ENCODE data around the gene RNF8. TPM values are rescaled to one million over a fixed set of nuclear protein-coding genes. Genes with fewer than 3 reads are reported as not detected.

The RNF8 gene
- total RNA-seq, 4 donors from 2014 or later, result 8.9 to 19.0 (median 13.5) TPM

DNA sequence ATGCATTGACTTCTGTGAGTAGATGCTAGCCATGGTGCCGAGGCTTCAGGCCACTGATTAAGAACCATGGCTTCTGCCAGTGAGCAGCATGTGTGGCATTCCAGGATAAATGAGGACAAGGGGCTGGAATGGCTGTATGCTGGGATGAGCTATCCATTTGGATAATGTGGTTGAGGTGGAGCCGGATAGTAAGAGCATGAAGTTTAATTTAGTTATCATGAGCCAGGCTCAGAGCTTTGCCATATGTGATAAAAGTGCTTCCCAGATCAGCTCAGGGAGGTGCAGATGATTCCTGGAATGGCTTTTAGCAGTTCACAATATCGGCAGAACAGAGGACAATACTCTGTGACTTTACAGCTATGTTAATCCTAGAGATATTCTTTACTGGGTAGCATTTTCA lies 34.6 kb upstream of the RNF8 start:
- H3K4me1 ChIP-seq, result peaks cover 0 to 13% (median 1%) of the 10 kb centered on the region in 4 donors
- no peak for DNase-seq
- no peaks in the 10 kb centered on the region for H3K27me3 ChIP-seq
- no peaks in the 10 kb centered on the region for H3K9me3 ChIP-seq
- TF ChIP-seq, protein P1, sequence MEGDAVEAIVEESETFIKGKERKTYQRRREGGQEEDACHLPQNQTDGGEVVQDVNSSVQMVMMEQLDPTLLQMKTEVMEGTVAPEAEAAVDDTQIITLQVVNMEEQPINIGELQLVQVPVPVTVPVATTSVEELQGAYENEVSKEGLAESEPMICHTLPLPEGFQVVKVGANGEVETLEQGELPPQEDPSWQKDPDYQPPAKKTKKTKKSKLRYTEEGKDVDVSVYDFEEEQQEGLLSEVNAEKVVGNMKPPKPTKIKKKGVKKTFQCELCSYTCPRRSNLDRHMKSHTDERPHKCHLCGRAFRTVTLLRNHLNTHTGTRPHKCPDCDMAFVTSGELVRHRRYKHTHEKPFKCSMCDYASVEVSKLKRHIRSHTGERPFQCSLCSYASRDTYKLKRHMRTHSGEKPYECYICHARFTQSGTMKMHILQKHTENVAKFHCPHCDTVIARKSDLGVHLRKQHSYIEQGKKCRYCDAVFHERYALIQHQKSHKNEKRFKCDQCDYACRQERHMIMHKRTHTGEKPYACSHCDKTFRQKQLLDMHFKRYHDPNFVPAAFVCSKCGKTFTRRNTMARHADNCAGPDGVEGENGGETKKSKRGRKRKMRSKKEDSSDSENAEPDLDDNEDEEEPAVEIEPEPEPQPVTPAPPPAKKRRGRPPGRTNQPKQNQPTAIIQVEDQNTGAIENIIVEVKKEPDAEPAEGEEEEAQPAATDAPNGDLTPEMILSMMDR (IDR thresholded peaks at IDR 0.05), result no peak
- TF ChIP-seq POLR2A (IDR thresholded peaks at IDR 0.05), result no peak
- H3K27ac ChIP-seq, result no peak overlapping the region
- no peak overlapping the region for H3K4me3 ChIP-seq
- H3K36me3 ChIP-seq, result peaks cover 0 to 80% (median 0%) of the 10 kb centered on the region in 3 donors

DNA sequence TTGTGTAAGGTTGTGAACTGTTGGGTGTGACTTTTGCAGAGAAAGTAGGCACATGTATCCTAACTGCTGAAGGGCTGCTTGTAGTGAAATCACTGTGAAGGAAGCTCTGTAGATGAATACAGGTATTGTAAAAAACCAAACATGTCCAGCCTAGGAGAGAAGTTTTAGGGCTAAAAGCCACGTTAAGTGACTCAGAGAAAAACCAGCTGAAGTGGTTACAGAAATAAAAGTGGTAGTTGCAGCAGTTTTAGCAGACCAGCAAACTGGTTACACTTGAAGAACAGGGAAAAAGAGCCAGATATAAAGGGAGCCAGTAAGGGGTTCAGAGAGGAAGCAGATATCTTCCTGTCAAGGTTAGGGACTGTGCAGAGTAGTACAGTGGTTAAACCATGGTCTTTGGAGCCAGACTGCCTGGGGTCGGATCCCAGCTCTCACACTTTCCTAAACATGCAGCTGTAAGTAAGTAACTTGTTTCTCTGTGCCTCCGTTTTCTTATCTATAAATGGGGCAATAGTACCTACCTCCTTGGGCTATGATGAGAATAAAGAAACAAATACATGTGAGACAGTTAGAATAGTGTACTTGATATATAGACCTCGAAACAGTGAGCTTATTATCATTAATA lies 33.8 kb upstream of the RNF8 start:
- peaks cover 0 to 16% (median 3%) of the 10 kb centered on the region in 4 donors for H3K4me1 ChIP-seq
- DNase-seq, result no peak
- H3K4me3 ChIP-seq, result no peak overlapping the region
- peaks cover 0 to 72% (median 0%) of the 10 kb centered on the region in 3 donors for H3K36me3 ChIP-seq
- no peaks in the 10 kb centered on the region for H3K9me3 ChIP-seq
- H3K27ac ChIP-seq, result no peak overlapping the region
- TF ChIP-seq, protein P1 (IDR thresholded peaks at IDR 0.05), result no peak
- TF ChIP-seq POLR2A (IDR thresholded peaks at IDR 0.05), result no peak
- no peaks in the 10 kb centered on the region for H3K27me3 ChIP-seq

DNA sequence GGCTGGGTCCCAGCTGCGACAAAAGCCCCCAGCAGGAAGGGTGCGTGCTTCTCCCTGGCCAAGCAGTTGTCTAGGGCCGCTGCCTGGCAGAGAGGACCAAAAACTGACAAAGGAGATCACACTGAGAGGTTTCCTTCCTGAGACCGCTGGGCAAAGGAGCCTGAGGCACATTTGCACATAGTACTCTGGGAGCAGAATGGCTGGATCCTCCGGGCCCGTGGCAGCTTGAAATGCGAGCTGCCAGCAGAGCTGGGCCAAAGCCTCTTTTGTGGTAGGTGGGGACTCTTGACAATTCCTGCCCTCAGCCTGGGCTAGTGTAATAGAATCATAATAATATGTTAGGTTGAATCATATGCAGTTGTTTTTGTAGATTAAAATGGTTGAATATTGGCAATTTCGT lies 33.1 kb upstream of the RNF8 start:
- Histone ChIP-seq H3K36me3 (peaks cover 0 to 66% (median 0%) of the 10 kb centered on the region in 3 donors), H3K4me3 (no peak overlapping the region), H3K4me1 (peaks cover 0 to 19% (median 3%) of the 10 kb centered on the region in 4 donors), H3K9me3 (no peaks in the 10 kb centered on the region), H3K27ac (no peak overlapping the region), H3K27me3 (no peaks in the 10 kb centered on the region)
- no peak for TF ChIP-seq POLR2A (IDR thresholded peaks at IDR 0.05)
- TF ChIP-seq, protein P1 (IDR thresholded peaks at IDR 0.05), result no peak
- DNase-seq, result no peak

DNA sequence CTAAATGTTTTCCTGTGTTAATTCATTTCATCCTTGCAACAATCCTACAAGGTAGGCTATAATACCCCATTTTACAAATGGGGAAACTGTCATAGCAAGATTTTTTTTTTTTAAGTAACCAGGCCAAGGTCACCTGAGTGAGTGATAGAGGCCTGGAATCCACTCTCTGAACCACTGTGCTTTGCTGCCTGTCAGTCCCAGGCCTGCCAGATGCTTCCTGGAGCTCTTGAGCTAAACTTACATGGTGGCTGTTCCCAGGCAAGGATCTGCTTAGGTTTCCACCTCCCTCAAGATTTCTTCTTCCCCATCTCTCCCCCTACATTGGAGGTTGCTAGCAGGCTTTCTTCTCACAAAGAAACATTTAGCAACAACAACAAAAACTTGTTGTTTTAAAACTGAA lies 32.7 kb upstream of the RNF8 start:
- no peaks in the 10 kb centered on the region for H3K9me3 ChIP-seq
- peaks cover 0 to 61% (median 0%) of the 10 kb centered on the region in 3 donors for H3K36me3 ChIP-seq
- H3K4me1 ChIP-seq, result peaks cover 0 to 19% (median 3%) of the 10 kb centered on the region in 4 donors
- peak overlapping the region in 1 of 4 donors; percentile 31 for H3K27ac ChIP-seq
- TF ChIP-seq POLR2A (IDR thresholded peaks at IDR 0.05), result no peak
- TF ChIP-seq, protein P1 (IDR thresholded peaks at IDR 0.05), result no peak
- H3K4me3 ChIP-seq, result no peak overlapping the region
- DNase-seq, result no peak
- no peaks in the 10 kb centered on the region for H3K27me3 ChIP-seq

DNA sequence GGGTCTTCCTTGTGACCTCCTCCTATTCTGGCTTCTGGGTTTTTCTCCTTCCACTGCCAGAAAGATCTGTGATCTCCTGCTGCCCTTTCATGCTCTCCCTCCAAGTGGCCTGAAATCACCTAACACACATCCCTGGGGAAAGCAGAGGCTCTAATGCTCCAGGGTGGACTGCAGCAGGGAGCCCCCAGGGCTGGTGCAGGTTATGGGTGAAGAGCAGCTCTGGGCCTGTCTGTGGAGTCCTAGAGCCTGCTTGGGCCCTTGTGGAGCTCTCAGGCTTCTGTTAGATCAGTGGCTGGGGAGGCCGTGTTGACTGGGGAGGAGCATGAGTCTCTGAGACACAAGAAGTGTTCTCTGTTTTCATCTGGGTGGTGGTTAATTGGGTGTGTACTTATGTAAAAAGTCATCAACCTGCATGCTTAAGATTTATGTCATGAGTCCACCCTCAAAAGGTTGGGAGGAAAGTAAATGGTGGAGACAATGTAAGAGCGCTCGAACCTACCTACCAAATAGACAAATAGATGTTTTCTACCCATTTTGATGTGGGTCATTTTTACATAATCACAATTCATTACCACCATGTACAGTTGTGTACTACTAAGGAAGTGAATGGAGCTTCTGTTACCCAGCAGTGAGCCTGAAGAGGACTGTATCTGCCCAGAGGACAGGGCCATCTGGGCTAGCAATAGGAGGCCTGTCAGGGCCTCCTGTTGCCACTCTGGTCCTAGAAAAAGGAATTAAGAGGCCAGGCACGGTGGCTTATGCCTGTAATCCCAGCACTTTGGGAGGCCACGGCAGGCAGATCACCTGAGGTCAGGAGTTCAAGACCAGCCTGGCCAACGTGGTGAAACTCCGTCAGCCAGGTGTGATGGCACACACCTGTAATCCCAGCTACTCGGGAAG lies 32.0 kb upstream of the RNF8 start:
- no peak for DNase-seq
- Histone ChIP-seq H3K27ac (peak overlapping the region in 1 of 4 donors; percentile 31), H3K36me3 (peaks cover 0 to 54% (median 0%) of the 10 kb centered on the region in 3 donors), H3K4me1 (peaks cover 0 to 19% (median 3%) of the 10 kb centered on the region in 4 donors), H3K27me3 (no peaks in the 10 kb centered on the region), H3K4me3 (no peak overlapping the region), H3K9me3 (no peaks in the 10 kb centered on the region)
- TF ChIP-seq POLR2A (IDR thresholded peaks at IDR 0.05), result no peak
- TF ChIP-seq, protein P1 (IDR thresholded peaks at IDR 0.05), result no peak
